ENCODE results near the gene FDCSP.
"Not testable (repeated sequence)": the region's sequence is repeated elsewhere in the genome, so short reads cannot be mapped to it uniquely, and the experiment has no call there.

FDCSP gene

GRCh38 chr4:70239884-70240591 is 14.1 kb downstream of the FDCSP start:
- DNase-seq: no peak

- DNase-seq: not testable (repeated sequence)
Measured at GRCh38 chr4:70242297-70242696, 16.4 kb downstream of the FDCSP start, which contains the start of gene CSN3. Gene CSN3, plus strand, starts transcription at chr4:70242597. Its CDS starts 2,223 bp downstream, at chr4:70244820.

GRCh38 chr4:70243091-70243490 is 17.2 kb downstream of the FDCSP start:
- DNase-seq: no peak

- DNase-seq: no peak
Measured at GRCh38 chr4:70251250-70251944, 25.5 kb downstream of the FDCSP start.

- no peak for DNase-seq
Measured at GRCh38 chr4:70251945-70252277, 26.0 kb downstream of the FDCSP start.

GRCh38 chr4:70269674-70270073 is 43.8 kb downstream of the FDCSP start:
- no peak for DNase-seq

GRCh38 chr4:70277121-70277520 is 51.2 kb downstream of the FDCSP start:
- DNase-seq: no peak

- DNase-seq: no peak
Measured at GRCh38 chr4:70280567-70280966, 54.6 kb downstream of the FDCSP start.

Measured in activated CD4-positive, alpha-beta T cell treated with anti-CD3 and anti-CD28 coated beads, Interleukin-10, Interleukin-2, amounts not matched to agents 100 ng/mL and 50 ng/mL, durations not matched to agents 16 hours and 8 hours (primary cell).